ENCODE results near the gene HDGF. TPM values are rescaled to one million over a fixed set of nuclear protein-coding genes. Genes with fewer than 3 reads are reported as not detected.
A peak's percentile ranks its signal among the peaks of the same experiment; 100 is the strongest.

HDGF gene
- total and polyA plus RNA-seq, 2 donors (not counting 3 experiments of a cell fraction or from before 2014, with no cell fraction given) = 95.1 to 298 TPM

- DNase-seq (ENCODE audit: low read depth, low spot score) (no peak), FAIRE-seq (no peak)
- dilution Hi-C loops (cut with MboI; ENCODE audit: extremely low pct_ligation_motif_present, low sequenced_read_pairs) = no loop called here
- peaks cover 61% of the 10 kb centered on the region for H3K79me2 ChIP-seq (ENCODE audit: control insufficient read depth, insufficient read depth, low read length)
- H2AFZ ChIP-seq (ENCODE audit: low read depth, low read length) = no peak overlapping the region
- H3K9me3 ChIP-seq (replicated peaks; ENCODE audit: control insufficient read depth, insufficient read depth, low read length) = no peaks in the 10 kb centered on the region
- no peak for TF ChIP-seq JUN (IDR thresholded peaks at IDR 0.05; ENCODE audit: borderline replicate concordance, insufficient read depth, insufficient read length, low read depth)
- no peak for TF ChIP-seq POLR2A (IDR thresholded peaks at IDR 0.05; ENCODE audit: low read depth, low read length)
- TF ChIP-seq FOS (IDR thresholded peaks at IDR 0.05; ENCODE audit: borderline replicate concordance, insufficient read depth, low read length) = no peak
- no peak for TF ChIP-seq MYC (IDR thresholded peaks at IDR 0.05; ENCODE audit: low read depth, low read length)
- no peak for TF ChIP-seq CTCF (IDR thresholded peaks at IDR 0.05; ENCODE audit: extremely low read depth in 1 of 2, insufficient read depth in 1 of 2, low read depth in 1 of 2, low read length in 2 of 2)
- no peak for TF ChIP-seq MAX (IDR thresholded peaks at IDR 0.05; ENCODE audit: insufficient read depth, insufficient read length)
- no peak for TF ChIP-seq POLR2AphosphoS5 (IDR thresholded peaks at IDR 0.05; ENCODE audit: insufficient read depth, low read depth, low read length)
- TF ChIP-seq GATA2 (IDR thresholded peaks at IDR 0.05; ENCODE audit: insufficient read depth, insufficient read length, low read depth, low read length) = no peak
- no peak for TF ChIP-seq EZH2 (IDR thresholded peaks at IDR 0.05; ENCODE audit: borderline replicate concordance, low read depth, low read length, severe bottlenecking)
- peak overlapping the region; percentile 65 to 91 (median 68) for H3K4me3 ChIP-seq (replicated peaks in 1 of 3; ENCODE audit: insufficient read depth in 1 of 3, low read depth in 1 of 3, low read length in 3 of 3)
- H3K9ac ChIP-seq (replicated peaks; ENCODE audit: extremely low read depth, insufficient read depth, low read length) = peak overlapping the region; percentile 93
- no peaks in the 10 kb centered on the region for H3K9me1 ChIP-seq (replicated peaks; ENCODE audit: control insufficient read depth, extremely low read depth, insufficient read depth, low read length)
- peaks cover 7 to 8% of the 10 kb centered on the region in 2 experiments for H3K36me3 ChIP-seq (ENCODE audit: control insufficient read depth in 2 of 2, extremely low read depth in 1 of 2, insufficient read depth in 2 of 2, low read length in 2 of 2)
- H3K4me1 ChIP-seq (ENCODE audit: control insufficient read depth, extremely low read depth, insufficient read depth, low read length) = peaks cover 18% of the 10 kb centered on the region
- CTCF ChIA-PET = interaction anchor here (0.7 to 4.2 kb wide), 6 partner anchors 17 to 91 kb away, joined by 3 to 52 read pairs (median 16); partner anchors contain the start of genes HDGF, ISG20L2, METTL25B and MRPL24
- intact Hi-C loops (cut with micrococcal nuclease) = no loop called here
- BruUV-seq (replicated peaks) = no TSS peak
- peaks cover 7% of the 10 kb centered on the region for H4K20me1 ChIP-seq (replicated peaks; ENCODE audit: control insufficient read depth, extremely low read depth, insufficient read depth, low read length)
- POLR2A ChIA-PET = interaction anchor here (3.2 kb wide), 1 partner anchor 17 kb away, joined by 27 read pairs; the partner anchor contains the start of gene HDGF
- no peak overlapping the region for H3K27ac ChIP-seq (ENCODE audit: insufficient read depth, low read depth, low read length)
- peak overlapping the region; percentile 76 for H3K4me2 ChIP-seq (ENCODE audit: insufficient read depth, low read length)
- no peaks in the 10 kb centered on the region for H3K27me3 ChIP-seq (ENCODE audit: control insufficient read depth in 2 of 2, insufficient read depth in 2 of 2, low read length in 2 of 2)
Measured at GRCh38 chr1:156768610-156769295, 17.3 kb upstream of the HDGF start.

Measured in endothelial cell of umbilical vein (primary cell).